ENCODE data around the gene JAK3.

DNA sequence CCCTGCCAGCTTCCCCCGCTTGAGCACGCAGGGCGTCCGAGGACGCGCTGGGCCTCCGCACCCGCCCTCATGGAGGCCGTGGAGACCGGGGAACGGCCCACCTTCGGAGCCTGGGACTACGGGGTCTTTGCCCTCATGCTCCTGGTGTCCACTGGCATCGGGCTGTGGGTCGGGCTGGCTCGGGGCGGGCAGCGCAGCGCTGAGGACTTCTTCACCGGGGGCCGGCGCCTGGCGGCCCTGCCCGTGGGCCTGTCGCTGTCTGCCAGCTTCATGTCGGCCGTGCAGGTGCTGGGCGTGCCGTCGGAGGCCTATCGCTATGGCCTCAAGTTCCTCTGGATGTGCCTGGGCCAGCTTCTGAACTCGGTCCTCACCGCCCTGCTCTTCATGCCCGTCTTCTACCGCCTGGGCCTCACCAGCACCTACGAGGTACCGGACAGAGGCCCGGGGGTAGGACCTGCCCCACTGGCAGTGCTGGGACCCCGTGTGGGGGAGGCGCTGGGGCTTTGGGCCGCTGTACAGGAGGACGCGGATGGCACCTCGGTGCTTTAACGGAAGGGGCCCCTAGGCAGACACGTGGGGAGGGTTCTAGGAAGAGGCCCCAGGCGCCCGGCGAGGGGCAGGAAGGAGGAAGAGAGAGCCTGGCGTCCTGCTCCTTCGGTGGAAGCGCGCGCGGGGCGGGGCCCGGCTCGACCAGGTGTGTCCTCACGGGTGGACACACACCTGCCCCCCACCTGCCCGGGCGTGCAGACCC lies 24.6 kb upstream of the JAK3 start:
- TF ChIP-seq TCF4 (CRISPR knock-in tag; IDR thresholded peaks at IDR 0.05; ENCODE audit: borderline replicate concordance) (no peak), RARB (CRISPR knock-in tag; IDR thresholded peaks at IDR 0.05) (no peak), ARNTL (CRISPR knock-in tag; IDR thresholded peaks at IDR 0.05; ENCODE audit: borderline replicate concordance, low read depth) (no peak), ZFP3 (CRISPR knock-in tag; IDR thresholded peaks at IDR 0.05) (no peak), ZFP30 (CRISPR knock-in tag; IDR thresholded peaks at IDR 0.05) (no peak), OSR1 (CRISPR knock-in tag; IDR thresholded peaks at IDR 0.05) (no peak), ESRRG (CRISPR knock-in tag; IDR thresholded peaks at IDR 0.05) (no peak), ZNF70 (CRISPR knock-in tag; IDR thresholded peaks at IDR 0.05) (no peak), CSDC2 (CRISPR knock-in tag; IDR thresholded peaks at IDR 0.05) (no peak), SNAI2 (CRISPR knock-in tag; IDR thresholded peaks at IDR 0.05) (no peak)
- TF ChIP-seq, protein P1, sequence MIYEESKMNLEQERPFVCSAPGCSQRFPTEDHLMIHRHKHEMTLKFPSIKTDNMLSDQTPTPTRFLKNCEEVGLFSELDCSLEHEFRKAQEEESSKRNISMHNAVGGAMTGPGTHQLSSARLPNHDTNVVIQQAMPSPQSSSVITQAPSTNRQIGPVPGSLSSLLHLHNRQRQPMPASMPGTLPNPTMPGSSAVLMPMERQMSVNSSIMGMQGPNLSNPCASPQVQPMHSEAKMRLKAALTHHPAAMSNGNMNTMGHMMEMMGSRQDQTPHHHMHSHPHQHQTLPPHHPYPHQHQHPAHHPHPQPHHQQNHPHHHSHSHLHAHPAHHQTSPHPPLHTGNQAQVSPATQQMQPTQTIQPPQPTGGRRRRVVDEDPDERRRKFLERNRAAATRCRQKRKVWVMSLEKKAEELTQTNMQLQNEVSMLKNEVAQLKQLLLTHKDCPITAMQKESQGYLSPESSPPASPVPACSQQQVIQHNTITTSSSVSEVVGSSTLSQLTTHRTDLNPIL (CRISPR knock-in tag; IDR thresholded peaks at IDR 0.05; ENCODE audit: low read depth) = no peak
- TF ChIP-seq, protein P2, sequence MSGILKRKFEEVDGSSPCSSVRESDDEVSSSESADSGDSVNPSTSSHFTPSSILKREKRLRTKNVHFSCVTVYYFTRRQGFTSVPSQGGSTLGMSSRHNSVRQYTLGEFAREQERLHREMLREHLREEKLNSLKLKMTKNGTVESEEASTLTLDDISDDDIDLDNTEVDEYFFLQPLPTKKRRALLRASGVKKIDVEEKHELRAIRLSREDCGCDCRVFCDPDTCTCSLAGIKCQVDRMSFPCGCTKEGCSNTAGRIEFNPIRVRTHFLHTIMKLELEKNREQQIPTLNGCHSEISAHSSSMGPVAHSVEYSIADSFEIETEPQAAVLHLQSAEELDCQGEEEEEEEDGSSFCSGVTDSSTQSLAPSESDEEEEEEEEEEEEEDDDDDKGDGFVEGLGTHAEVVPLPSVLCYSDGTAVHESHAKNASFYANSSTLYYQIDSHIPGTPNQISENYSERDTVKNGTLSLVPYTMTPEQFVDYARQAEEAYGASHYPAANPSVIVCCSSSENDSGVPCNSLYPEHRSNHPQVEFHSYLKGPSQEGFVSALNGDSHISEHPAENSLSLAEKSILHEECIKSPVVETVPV (CRISPR knock-in tag; IDR thresholded peaks at IDR 0.05) = no peak
- TF ChIP-seq, protein P3, sequence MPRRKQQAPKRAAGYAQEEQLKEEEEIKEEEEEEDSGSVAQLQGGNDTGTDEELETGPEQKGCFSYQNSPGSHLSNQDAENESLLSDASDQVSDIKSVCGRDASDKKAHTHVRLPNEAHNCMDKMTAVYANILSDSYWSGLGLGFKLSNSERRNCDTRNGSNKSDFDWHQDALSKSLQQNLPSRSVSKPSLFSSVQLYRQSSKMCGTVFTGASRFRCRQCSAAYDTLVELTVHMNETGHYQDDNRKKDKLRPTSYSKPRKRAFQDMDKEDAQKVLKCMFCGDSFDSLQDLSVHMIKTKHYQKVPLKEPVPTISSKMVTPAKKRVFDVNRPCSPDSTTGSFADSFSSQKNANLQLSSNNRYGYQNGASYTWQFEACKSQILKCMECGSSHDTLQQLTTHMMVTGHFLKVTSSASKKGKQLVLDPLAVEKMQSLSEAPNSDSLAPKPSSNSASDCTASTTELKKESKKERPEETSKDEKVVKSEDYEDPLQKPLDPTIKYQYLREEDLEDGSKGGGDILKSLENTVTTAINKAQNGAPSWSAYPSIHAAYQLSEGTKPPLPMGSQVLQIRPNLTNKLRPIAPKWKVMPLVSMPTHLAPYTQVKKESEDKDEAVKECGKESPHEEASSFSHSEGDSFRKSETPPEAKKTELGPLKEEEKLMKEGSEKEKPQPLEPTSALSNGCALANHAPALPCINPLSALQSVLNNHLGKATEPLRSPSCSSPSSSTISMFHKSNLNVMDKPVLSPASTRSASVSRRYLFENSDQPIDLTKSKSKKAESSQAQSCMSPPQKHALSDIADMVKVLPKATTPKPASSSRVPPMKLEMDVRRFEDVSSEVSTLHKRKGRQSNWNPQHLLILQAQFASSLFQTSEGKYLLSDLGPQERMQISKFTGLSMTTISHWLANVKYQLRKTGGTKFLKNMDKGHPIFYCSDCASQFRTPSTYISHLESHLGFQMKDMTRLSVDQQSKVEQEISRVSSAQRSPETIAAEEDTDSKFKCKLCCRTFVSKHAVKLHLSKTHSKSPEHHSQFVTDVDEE (CRISPR knock-in tag; IDR thresholded peaks at IDR 0.05) = no peak
- TF ChIP-seq, protein P4, sequence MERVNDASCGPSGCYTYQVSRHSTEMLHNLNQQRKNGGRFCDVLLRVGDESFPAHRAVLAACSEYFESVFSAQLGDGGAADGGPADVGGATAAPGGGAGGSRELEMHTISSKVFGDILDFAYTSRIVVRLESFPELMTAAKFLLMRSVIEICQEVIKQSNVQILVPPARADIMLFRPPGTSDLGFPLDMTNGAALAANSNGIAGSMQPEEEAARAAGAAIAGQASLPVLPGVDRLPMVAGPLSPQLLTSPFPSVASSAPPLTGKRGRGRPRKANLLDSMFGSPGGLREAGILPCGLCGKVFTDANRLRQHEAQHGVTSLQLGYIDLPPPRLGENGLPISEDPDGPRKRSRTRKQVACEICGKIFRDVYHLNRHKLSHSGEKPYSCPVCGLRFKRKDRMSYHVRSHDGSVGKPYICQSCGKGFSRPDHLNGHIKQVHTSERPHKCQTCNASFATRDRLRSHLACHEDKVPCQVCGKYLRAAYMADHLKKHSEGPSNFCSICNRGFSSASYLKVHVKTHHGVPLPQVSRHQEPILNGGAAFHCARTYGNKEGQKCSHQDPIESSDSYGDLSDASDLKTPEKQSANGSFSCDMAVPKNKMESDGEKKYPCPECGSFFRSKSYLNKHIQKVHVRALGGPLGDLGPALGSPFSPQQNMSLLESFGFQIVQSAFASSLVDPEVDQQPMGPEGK (CRISPR knock-in tag; IDR thresholded peaks at IDR 0.05; ENCODE audit: borderline replicate concordance) = no peak

Data from SK-N-SH treated with all-trans-retinoic acid at 6 μM for 48 hours (cell line).